ENCODE data around the gene IRGQ.
"Not testable (repeated sequence)": the region's sequence is repeated elsewhere in the genome, so short reads cannot be mapped to it uniquely, and the experiment has no call there.

Gene IRGQ, protein sequence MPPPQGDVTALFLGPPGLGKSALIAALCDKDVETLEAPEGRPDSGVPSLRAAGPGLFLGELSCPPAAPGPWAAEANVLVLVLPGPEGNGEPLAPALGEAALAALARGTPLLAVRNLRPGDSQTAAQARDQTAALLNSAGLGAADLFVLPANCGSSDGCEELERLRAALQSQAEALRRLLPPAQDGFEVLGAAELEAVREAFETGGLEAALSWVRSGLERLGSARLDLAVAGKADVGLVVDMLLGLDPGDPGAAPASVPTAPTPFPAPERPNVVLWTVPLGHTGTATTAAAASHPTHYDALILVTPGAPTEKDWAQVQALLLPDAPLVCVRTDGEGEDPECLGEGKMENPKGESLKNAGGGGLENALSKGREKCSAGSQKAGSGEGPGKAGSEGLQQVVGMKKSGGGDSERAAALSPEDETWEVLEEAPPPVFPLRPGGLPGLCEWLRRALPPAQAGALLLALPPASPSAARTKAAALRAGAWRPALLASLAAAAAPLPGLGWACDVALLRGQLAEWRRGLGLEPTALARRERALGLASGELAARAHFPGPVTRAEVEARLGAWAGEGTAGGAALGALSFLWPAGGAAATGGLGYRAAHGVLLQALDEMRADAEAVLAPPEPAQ

DNA sequence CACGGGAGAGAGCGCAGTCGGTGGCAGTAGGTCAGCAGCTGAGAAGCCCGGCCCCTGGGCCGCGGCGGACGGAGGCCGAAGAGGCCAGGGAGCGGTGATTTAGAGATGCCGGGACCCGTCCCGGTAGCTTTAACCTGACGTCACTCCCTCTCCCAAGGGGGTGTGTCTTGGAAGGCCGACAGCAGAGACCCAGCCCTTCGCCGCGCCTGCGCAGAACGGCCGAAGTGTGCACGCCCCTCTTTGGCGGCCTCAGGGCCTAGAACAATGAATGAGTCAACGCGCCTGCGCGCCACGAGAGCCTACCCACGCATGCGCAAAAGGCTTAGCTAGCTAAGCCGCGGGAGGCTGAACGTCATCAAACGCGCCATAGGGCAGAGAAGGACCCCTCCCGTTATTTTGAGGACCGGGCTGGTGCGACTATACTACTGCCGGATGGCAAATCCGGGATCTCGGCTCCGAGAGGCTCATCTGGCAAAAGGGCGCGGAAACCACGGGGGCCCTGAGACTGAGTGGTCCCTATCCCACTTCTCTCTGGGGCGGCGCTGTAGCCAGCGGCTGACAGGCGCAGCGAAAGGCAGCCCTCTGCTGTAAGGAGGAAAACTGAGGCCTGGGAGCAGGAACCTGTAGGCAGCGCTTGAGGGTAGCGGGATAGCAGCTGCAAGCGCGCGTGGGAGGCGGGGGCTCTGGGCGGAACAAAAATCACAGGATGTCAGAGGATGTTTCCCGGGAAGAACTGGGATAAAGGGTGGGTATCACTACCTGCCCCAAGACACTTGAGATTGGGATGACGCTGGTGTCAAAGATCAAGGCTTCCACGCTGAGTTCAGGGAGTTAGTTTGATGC is at the start of gene IRGQ, which contains the start of gene ZNF576:
IRGQ (minus strand) TSS at position 136 of the 843 bp plus-strand sequence. CDS start 796 bp downstream, outside the sequence.
ZNF576 (plus strand) TSS at position 597 of the 843 bp plus-strand sequence. CDS start 514 bp downstream, outside the sequence.
- in situ Hi-C loops (cut with HindIII; ENCODE audit: low sequenced_read_pairs): no loop called here

DNA sequence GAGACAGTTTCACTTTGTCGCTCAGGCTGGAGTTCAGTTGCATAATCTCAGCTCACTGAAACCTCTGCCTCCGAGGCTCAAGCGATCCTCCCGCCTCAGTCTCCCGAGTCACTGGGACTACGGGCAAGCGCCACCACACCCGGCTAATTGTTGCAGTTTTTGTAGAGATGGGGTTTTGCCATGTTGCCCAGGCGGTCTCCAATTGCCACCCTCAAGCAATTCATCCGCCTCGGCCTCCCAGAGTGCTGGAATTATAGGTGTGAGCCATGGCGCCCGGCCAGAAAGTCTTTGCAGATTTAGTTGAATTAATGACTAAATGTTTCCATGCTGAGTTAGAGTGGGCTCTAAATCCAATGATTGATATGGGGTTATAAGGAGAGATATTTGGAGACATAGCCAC is 48.2 kb upstream of the IRGQ start:
- in situ Hi-C loops (cut with HindIII; ENCODE audit: low sequenced_read_pairs): no loop called here

DNA sequence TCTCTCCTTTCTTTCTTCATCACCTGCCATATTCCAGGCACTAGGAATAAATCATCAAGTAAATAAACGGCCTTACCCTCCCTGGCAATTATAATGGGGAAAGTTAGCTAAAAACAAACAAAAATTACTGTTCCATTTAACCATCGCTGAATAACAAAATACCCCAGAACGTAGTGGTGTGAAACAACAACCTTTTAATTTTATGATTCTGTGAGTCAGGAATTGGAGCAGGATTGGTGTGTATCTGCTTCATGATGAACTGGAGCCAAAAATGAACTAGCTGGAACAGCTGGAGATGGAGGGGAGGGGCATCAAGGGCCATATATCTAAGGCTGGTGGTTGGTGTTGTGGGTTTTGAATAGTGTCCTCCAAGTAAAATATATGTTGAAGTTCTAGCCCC is 47.4 kb upstream of the IRGQ start:
- in situ Hi-C loops (cut with HindIII; ENCODE audit: low sequenced_read_pairs): no loop called here

DNA sequence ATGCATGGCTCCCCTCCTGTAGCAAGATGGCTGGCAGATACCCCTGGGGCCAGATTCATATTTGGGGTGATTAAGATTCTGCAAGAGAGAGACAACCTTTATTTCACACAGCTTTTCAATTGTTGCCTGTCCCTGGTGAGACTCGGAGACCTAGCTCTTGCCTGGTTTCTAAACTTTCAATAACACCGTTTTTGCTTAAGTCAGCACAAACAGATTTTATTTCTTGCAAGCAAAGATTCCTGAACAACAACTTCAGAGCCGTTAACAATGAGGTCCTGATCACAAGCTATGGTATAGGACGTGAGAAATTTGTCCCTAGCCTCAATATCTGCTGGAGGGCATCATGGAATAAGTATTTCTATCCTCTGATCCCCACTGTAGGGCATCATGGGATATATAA is 46.6 kb upstream of the IRGQ start:
- in situ Hi-C loops (cut with HindIII; ENCODE audit: low sequenced_read_pairs): no loop called here

DNA sequence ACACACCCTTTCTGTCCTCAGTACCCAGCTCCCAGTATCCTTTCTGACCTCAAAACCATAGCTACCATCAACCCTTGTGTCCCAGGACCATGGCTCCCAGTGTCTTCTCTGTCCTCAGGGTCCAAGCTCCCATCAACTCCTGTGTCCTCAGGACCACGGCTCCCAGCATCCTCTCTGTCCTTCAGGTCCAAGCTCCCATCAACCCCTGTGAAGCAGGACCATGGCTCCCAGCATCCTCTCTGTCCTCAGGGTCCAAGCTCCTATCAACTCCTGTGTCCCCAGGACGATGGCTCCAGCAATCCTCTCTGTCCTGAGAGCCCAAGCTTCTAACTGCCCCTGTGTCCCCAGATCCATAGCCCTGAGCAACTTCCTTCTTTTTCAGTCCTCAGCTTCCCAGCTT is 45.4 kb upstream of the IRGQ start:
- in situ Hi-C loops (cut with HindIII; ENCODE audit: low sequenced_read_pairs): no loop called here

DNA sequence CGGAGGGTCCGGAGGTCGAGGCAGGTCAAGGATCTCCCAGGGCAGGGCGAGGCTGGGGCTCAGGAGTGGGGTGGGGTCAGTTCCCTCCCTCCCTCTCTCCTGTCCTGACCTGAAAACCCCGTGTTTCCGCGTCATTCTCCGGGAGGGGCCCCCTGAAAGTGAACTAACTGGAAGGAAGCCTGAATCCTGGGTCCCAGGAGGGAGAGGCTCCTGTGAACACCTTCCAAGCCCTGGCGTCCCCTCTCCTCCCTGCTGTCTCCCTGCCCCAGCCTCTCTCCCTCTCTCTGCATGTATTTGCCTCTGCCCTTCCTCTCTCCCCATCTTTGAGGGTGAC is 44.5 kb upstream of the IRGQ start:
- in situ Hi-C loops (cut with HindIII; ENCODE audit: low sequenced_read_pairs): no loop called here

DNA sequence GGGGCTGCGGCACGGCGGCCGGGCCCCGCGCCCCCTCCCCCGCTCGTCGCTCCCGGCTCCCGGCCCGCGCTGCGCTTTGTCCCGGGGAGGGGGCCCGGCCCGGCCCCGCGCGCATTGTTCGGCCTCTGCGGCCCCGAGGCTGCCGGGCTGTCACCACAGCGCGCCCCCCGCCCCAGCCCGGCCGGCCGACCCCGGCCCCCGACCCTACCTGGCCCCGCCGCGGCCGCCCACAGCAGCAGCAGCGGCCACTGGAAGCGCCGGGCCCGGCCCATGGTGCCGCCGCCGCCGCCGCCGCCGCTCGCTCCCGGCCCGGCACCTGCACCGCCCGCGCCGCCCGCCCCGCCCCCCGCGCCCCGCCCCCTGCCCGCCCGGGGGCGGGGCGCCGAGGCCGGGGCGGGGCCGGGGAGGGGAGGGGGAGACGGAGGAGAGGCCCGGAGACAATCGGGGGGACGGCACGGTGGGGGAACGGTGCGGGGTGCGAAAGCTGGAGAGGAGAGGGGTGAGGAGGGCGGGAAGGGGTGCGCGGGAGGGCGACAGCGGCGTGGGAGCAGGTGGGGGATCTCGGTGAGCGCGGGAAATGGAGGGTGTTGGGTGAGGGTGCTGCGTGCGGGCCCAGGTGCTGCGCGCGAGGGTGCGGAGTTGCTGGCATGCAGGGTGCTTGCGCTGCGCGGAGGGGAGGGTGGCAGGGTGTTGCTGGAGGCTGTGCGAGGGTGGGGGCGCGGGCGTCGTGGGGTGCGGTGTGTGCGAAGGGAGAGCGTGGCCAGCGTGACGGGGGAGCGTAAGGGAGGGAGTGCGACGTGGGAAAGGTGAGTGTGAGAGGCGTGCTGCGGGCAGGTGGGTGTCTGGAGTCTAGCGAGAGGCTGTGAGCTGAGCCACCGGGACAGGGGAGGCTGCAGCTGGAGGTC is 43.8 kb upstream of the IRGQ start, which contains the start of gene CADM4:
CADM4 (minus strand) TSS at position 332 of the 905 bp plus-strand sequence; CDS start at position 272, 60 bp downstream.
- in situ Hi-C loops (cut with HindIII; ENCODE audit: low sequenced_read_pairs): no loop called here

DNA sequence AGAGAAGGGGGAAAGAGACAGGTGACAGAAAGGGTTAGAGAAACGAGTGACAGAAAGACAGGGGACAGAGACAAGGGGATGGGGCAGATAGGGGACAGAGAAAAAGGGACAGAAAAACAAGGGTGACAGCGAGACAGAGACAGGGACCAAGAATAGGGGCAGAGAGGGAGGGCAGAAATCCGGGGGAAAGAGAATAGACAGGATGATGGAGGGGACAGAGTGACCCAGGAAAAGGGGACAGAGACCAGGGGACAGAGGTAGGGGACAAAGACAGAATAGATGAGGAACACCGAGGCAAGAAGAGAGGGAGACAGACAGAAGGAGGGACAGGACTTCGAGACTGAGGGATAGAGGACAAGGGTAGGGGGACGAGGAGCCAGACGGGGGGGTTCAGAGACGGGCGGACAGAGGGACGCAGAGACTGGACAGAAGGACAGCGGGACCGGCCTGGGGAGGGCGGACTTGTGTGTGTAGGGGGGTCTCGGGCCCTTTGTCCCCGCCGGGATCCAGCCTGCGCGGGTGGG is 43.1 kb upstream of the IRGQ start:
- in situ Hi-C loops (cut with HindIII; ENCODE audit: low sequenced_read_pairs): no loop called here

DNA sequence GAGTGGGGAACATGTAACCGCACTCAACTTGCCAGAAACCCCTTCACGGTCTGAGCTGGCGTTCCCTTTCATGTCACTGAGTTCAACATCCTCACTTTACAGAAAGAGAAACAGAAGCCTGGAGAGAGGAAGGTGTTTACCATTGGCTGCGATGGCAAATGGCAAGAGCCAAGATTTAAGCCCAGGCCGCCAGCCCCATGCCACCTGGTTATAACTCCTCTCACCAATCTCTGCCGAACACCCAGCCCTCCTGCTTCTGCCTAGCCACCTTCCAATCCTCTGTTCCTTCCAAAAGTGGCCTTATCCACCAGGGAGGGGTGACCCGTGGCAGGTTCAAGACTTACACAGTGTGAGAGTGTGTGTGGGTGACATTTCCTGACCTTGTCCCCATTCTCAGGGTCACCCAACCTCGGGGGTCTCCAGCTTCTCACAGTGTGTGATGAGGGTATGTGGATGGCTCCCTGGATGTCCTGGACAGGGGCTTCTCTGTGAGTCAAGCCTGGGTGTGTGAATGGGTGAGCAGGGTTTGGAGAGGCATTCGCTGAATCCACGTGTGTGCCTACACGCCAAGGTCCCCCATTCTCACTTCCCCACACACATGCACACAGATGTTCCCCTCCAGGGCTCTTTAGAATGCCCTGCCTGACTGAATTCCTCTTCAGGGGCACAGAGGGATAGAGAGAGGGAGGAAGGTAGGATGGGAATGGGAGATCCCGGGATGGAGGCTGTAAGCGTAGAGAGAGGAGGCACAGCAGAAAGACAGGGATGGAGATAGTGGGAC is 42.5 kb upstream of the IRGQ start:
- in situ Hi-C loops (cut with HindIII; ENCODE audit: low sequenced_read_pairs): no loop called here

DNA sequence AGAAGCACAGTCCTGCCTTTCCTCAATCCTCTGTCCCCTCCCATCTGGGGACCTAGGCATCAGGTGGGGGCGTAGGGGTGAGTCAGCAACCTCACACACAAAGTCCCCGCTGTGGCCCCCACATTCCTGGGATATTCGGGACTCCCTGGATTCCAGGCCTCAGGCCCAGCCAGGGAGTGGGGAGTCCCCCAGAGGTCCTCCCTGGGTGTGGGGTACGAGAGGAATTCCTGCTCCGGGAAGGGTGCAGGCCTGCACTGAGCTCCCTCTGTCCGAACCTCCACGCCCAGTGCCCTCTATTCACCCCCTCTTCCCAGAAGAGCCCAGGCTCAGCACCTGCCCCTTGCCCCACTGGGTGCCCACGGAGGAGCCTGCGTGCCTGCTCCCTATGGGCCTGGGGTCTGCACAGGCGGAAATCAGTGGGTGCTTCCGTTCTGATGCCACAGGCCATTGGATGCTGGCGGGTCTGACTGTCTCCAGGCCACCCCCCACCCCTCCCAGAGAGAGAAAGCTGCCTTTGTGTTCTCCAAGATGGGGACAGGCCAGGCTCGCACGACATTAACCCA is 40.3 kb upstream of the IRGQ start:
- in situ Hi-C loops (cut with HindIII; ENCODE audit: low sequenced_read_pairs): no loop called here

DNA sequence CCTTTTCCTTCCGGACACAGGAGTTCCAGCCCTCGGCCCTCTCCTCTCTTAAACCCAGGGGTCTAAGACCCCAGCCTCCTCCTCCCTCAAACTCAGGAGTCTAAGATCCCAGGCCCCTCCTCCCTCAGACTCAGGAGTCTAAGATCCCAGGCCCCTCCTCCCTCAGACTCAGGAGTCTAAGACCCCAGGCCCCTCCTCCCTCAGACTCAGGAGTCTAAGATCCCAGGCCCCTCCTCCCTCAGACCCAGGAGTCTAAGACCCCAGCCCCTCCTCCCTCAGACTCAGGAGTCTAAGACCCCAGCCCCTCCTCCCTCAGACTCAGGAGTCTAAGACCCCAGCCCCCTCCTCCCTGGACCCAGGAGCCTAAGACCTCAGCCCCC is 39.6 kb upstream of the IRGQ start:
- in situ Hi-C loops (cut with HindIII; ENCODE audit: low sequenced_read_pairs): not testable (repeated sequence)

DNA sequence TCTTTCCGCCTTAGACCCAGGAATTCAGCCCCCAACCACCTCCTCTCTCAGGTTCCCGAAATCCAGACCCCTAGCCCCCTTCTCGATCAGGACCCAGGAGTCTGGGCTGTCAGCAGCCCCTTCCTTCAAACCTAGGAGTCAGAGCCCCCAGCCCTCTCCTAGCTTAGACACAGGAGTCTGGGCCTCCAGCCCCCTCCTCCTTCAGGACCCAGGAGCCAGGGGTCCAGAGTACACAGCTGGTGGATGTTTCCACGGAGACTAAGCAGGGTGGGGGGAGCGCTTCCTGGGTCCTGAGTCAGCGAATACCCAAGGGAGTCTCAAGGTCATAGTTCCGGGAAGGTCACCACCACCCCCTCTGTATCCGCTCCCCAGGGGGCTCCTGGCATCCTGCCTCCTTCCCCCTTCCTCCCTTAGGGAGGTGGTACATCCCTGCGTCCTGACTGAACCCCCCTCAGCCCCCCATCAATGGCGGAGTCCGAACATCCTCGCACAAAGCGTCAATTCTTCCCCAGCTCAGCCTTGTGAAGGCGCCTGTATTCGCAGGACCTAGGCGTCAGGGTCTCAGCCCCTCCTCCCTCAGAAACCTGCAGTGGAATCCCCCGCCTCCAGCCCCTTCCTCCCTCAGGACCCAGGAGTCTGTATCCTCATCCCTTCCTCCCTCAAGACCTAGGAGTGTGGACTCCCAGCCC is 39.1 kb upstream of the IRGQ start:
- in situ Hi-C loops (cut with HindIII; ENCODE audit: low sequenced_read_pairs): no loop called here

DNA sequence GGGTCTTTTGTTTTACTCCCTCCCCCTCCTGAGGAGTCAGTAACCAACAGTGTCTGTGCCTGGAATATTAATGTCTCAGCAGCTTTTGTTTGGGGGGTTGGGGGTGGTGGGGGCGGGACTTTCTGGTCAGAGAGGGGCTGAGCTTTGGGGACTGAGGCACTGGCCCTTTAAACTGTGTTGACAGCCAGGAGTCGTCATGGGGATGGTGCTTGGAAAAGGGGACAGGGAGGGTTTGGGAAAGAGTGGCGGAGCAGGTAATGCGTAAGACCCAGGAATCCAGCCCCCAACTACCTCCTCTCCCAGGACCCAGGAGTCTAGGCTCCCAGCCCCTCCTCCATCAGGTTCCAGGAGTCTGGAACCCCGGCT is 38.6 kb upstream of the IRGQ start:
- in situ Hi-C loops (cut with HindIII; ENCODE audit: low sequenced_read_pairs): no loop called here

DNA sequence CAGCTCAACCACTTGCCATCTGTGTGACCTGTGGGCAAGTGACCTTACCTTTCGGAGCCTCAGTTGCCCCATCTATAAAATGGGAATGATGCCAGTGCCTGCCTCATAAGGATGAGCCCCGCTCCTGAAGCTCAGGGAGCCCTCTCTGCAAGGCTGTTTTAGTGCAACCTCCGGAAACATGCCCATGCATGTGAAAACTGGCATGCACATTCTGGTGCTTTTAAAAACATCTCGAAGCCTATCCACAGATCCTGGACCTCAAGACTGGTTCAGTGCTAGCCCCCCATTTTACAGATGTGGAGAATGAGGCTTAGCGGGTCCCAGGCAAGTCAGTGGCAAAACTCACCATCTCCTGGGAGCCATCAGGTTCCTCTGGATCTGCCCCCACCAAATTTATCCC is 38.1 kb upstream of the IRGQ start:
- in situ Hi-C loops (cut with HindIII; ENCODE audit: low sequenced_read_pairs): no loop called here

DNA sequence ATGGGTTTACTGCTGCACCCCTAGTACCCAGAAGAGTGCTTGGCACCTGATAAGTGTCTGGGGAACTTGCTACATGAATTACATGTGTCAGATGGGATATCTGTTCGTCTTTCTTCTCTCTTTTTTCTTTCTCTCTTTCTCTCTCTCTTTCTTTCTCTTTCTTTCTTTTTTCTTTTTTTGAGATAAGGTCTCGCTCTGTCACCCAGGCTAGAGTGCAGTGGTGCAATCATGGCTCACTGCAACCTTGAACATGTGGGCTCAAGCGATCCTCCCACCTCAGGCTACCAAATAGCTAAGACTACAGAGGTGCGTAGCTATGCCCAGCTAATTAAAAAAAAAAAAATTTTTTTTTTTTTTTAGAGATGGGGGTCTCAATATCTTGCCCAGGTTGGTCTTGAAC is 37.6 kb upstream of the IRGQ start:
- in situ Hi-C loops (cut with HindIII; ENCODE audit: low sequenced_read_pairs): no loop called here

DNA sequence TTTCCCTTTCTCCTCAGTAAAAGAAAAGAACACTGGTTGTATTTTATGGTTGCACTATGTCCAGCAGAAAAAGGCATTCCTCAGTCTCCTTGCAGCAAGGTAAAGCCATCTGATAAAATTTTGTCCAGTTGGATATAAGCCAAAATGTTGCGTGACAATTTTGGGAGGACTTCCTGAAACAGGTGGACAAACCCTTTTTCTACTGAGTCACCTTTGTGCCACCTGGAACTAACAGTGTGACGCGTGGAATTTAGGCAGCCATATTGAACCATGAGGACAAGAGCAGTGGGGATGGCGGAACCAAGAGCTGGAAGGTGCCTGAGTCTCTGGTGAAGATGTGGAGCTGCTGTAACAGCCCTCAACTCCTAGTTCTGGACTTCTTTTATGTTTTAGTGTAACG is 35.6 kb upstream of the IRGQ start:
- in situ Hi-C loops (cut with HindIII; ENCODE audit: low sequenced_read_pairs): no loop called here

DNA sequence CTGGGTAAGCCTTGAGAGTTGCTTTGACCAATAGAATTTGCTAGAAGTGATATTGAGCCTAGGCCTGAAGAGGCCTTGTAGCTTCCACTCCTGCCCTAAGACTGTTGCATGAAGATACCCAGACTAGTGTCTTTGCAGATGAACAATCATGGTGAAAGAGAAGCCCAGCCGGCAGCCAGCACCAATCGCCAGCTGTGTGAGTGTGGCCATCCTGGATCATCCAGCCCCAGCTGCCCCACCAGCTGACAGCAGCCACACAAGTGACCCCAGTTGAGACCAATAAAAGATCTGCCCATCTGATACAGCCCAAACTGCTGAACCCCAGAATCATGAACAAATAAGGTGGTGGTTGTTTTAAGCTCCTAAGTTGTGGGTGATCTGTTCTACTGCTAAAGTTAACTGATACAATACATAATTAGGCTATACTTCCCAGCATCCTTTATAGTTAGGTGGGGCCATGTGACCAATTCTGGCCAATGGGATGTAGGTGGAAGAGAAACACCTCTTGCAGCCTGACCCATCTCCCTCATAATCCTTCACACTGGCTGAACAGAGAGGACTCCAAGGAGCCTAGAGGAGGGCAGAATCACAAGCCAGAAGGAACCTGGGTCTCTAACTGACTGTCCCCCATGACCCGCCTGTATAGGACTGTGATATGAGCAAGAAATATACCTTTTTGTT is 32.9 kb upstream of the IRGQ start:
- in situ Hi-C loops (cut with HindIII; ENCODE audit: low sequenced_read_pairs): no loop called here

DNA sequence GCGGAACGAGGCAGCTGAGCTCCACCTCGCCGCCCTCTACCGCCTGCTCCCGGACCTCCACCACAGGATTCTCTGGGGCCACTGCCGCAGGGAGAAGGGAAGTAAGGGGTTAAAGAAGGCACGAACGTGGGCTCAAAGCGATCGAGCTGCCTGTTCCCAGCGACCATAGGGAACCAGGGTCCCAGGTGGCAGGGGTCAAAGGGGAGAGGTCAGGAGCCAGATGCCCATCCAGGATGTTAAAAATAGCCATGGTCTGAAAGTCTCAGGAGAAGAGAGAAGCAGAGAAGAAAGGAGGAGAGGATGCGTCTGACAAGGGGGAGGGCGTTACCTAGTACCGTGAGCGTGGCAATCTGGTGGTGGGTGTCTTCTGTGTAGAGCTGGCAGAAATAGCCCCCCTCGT is 30.9 kb upstream of the IRGQ start:
- in situ Hi-C loops (cut with HindIII; ENCODE audit: low sequenced_read_pairs): no loop called here
